ENCODE data around the gene NUMB.

Gene NUMB

DNA sequence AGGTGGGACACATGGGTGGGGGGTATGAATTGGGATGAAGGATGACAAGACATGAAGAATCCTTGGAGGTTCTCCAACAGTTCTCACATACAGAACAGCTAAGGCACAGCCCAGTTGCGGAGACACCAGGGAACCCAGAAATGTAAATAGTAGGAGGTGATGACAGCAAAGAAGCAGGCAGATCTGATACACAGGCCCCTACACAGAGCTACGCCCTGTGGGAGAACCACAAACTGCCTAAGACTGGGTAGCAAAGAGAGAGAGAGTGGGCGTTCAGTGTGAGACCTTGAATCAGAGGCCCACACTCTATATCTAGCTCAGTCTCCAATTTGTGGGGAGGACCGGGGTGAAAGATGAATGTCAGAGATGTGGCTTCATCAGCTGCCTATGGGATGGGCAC, 9.5 kb upstream of the NUMB start:
- no peaks in the 10 kb centered on the region for H3K79me2 ChIP-seq (ENCODE audit: insufficient read depth, low read depth)

GRCh38 chr14:73467377-73467776, 9.0 kb upstream of the NUMB start:
- Histone ChIP-seq H4K20me1 (ENCODE audit: insufficient read depth) (no peaks in the 10 kb centered on the region), H3K79me2 (ENCODE audit: insufficient read depth, low read depth) (no peaks in the 10 kb centered on the region), H3K4me2 (no peak overlapping the region), H3K4me3 (IDR thresholded peaks at IDR 0.05; ENCODE audit: insufficient read depth, low read depth, low read length) (no peak overlapping the region), H3K9ac (no peak overlapping the region), H3K27ac (no peak overlapping the region), H3K4me1 (ENCODE audit: low read depth, poor library complexity, severe bottlenecking) (no peaks in the 10 kb centered on the region), H3K36me3 (ENCODE audit: insufficient read depth) (no peaks in the 10 kb centered on the region), H3K27me3 (ENCODE audit: insufficient read depth, low read depth) (no peaks in the 10 kb centered on the region), H2AFZ (ENCODE audit: low read depth) (no peak overlapping the region)
- TF ChIP-seq CTCF (conservative IDR thresholded peaks at IDR 0.05; ENCODE audit: low read depth, low read length): no peak

More for the DNA sequence above, 9.5 kb upstream of the NUMB start:
- no peaks in the 10 kb centered on the region for H4K20me1 ChIP-seq (ENCODE audit: insufficient read depth)
- no peak overlapping the region for H3K27ac ChIP-seq
- no peaks in the 10 kb centered on the region for H3K27me3 ChIP-seq (ENCODE audit: insufficient read depth, low read depth)
- H3K9ac ChIP-seq: no peak overlapping the region
- no peak overlapping the region for H2AFZ ChIP-seq (ENCODE audit: low read depth)
- no peaks in the 10 kb centered on the region for H3K36me3 ChIP-seq (ENCODE audit: insufficient read depth)
- no peak overlapping the region for H3K4me3 ChIP-seq (IDR thresholded peaks at IDR 0.05; ENCODE audit: insufficient read depth, low read depth, low read length)
- no peak overlapping the region for H3K4me2 ChIP-seq
- no peaks in the 10 kb centered on the region for H3K4me1 ChIP-seq (ENCODE audit: low read depth, poor library complexity, severe bottlenecking)
- no peak for TF ChIP-seq CTCF (conservative IDR thresholded peaks at IDR 0.05; ENCODE audit: low read depth, low read length)

DNA sequence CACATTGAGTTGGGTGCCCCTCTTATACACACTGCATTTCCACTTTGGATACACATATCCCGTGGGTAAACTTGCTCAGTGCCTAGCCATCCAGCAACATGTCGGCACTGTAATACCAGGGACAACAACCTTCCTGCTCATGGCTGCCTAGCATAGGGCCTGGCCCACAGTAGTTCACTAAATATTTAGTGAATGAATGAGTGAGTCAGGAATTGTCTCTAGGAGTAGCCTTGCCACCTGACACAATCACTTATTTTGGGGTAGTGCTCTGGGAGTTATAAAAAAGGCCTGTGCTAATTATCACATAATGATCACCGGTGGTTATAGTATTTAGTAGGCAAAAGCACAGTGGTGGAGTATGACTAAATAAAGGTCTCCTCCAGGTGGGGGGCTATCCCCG, 8.5 kb upstream of the NUMB start:
- no peaks in the 10 kb centered on the region for H3K79me2 ChIP-seq (ENCODE audit: insufficient read depth, low read depth)
- no peaks in the 10 kb centered on the region for H3K4me1 ChIP-seq (ENCODE audit: low read depth, poor library complexity, severe bottlenecking)
- H3K4me2 ChIP-seq: no peak overlapping the region
- no peak overlapping the region for H3K9ac ChIP-seq
- H2AFZ ChIP-seq (ENCODE audit: low read depth): no peak overlapping the region
- H3K4me3 ChIP-seq (IDR thresholded peaks at IDR 0.05; ENCODE audit: insufficient read depth, low read depth, low read length): no peak overlapping the region
- H3K36me3 ChIP-seq (ENCODE audit: insufficient read depth): no peaks in the 10 kb centered on the region
- H4K20me1 ChIP-seq (ENCODE audit: insufficient read depth): no peaks in the 10 kb centered on the region
- H3K27ac ChIP-seq: no peak overlapping the region
- TF ChIP-seq CTCF (conservative IDR thresholded peaks at IDR 0.05; ENCODE audit: low read depth, low read length): no peak
- no peaks in the 10 kb centered on the region for H3K27me3 ChIP-seq (ENCODE audit: insufficient read depth, low read depth)

DNA sequence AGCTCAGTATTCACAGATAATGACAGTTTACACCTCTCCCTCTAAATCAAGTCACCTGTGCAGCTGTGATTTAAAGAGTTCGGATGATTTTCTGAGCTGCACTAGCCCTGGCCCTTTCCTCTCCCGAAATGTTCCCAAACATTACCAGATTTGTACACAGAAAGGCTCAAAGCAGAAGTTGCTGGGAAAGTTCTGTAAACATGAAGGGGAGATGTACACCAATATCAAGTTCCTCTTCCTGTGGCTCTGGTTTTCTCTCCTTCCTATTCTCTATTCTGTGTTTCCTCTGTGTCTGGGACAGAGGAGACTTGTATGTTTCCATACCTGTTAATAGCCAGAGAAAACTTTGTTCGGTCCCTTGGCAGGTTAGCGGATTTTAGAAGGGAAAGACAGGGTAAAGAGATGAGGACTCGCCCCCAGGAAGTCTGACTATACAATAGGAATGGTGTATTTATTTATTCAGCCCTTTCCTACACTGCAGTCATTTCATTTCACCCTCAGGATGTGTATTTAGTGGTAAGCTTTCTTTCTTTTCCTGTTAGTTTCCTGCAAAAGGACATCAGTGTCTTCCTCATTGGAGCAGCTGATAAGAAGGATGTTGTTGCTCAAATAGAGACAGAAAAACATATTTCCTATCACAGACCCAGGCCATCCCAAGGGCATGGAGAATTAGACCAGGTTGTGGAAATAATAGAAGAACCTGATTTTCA, 7.6 kb upstream of the NUMB start:
- no peak overlapping the region for H3K4me2 ChIP-seq
- TF ChIP-seq CTCF (conservative IDR thresholded peaks at IDR 0.05; ENCODE audit: low read depth, low read length): no peak
- H3K27ac ChIP-seq: no peak overlapping the region
- H3K4me1 ChIP-seq (ENCODE audit: low read depth, poor library complexity, severe bottlenecking): no peaks in the 10 kb centered on the region
- no peaks in the 10 kb centered on the region for H3K79me2 ChIP-seq (ENCODE audit: insufficient read depth, low read depth)
- H3K9ac ChIP-seq: no peak overlapping the region
- no peak overlapping the region for H2AFZ ChIP-seq (ENCODE audit: low read depth)
- no peaks in the 10 kb centered on the region for H3K27me3 ChIP-seq (ENCODE audit: insufficient read depth, low read depth)
- H4K20me1 ChIP-seq (ENCODE audit: insufficient read depth): no peaks in the 10 kb centered on the region
- H3K4me3 ChIP-seq (IDR thresholded peaks at IDR 0.05; ENCODE audit: insufficient read depth, low read depth, low read length): no peak overlapping the region
- H3K36me3 ChIP-seq (ENCODE audit: insufficient read depth): no peaks in the 10 kb centered on the region
